Naive B cell (primary cell): ENCODE results near the gene SNX18. TPM values are rescaled to one million over a fixed set of nuclear protein-coding genes. Genes with fewer than 3 reads are reported as not detected.
"Not testable (repeated sequence)": the region's sequence is repeated elsewhere in the genome, so short reads cannot be mapped to it uniquely, and the experiment has no call there.

Experiments
- ATAC-seq, 2 donors: fragments of 150-1000 bp; cut with Tn5 transposase; 2 replicates each; pipeline ENCODE4 v1.10.0; 2021; ENCODE audit warnings: low read depth in 2 of 2, mild to moderate bottlenecking in 2 of 2, moderate library complexity in 2 of 2
- DNase-seq: peaks from one replicate; pipeline ENCODE4 v3.0.0; 2022
- H3K27ac Mint-ChIP-seq, 6 donors: one replicate each; pipeline ENCODE4 v1.8.0; 2020 to 2022; ENCODE audit warnings: mild to moderate bottlenecking in 6 of 6, mixed read lengths in 6 of 6, moderate library complexity in 5 of 6, inconsistent platforms in 2 of 6
- H3K27me3 Mint-ChIP-seq, 3 donors: one replicate each; pipeline ENCODE4 v1.8.0; 2021 to 2022; ENCODE audit warnings: mixed read lengths in 3 of 3, mild to moderate bottlenecking in 1 of 3
- H3K36me3 Mint-ChIP-seq, 2 donors: one replicate each; pipeline ENCODE4 v1.8.0; 2020 to 2022; ENCODE audit warnings: mixed read lengths in 2 of 2, inconsistent platforms in 1 of 2, mild to moderate bottlenecking in 1 of 2
- H3K4me1 Mint-ChIP-seq, 3 donors: one replicate each; pipeline ENCODE4 v1.8.0; 2020 to 2022; ENCODE audit warnings: mixed read lengths in 3 of 3, inconsistent platforms in 1 of 3, mild to moderate bottlenecking in 1 of 3, moderate library complexity in 1 of 3
- H3K4me3 Mint-ChIP-seq, 8 donors: one replicate each; pipeline ENCODE4 v1.8.0; 2020 to 2022; ENCODE audit warnings: mild to moderate bottlenecking in 8 of 8, mixed read lengths in 8 of 8, moderate library complexity in 8 of 8, inconsistent platforms in 2 of 8
- H3K9me3 Mint-ChIP-seq, 7 donors: one replicate each; pipeline ENCODE4 v1.8.0; 2020 to 2022; ENCODE audit warnings: mixed read lengths in 7 of 7, mild to moderate bottlenecking in 5 of 7, inconsistent platforms in 2 of 7, moderate library complexity in 1 of 7
- polyA plus RNA-seq, 6 donors: library from polyadenylated mRNA; unstranded; fragments of 300-500 nt; fragmentation: Illumina TruSeq; gene quantifications; one replicate each; pipeline ENCODE4 v1.2.3, GENCODE V29; 2021; ENCODE audit warnings: low read depth in 6 of 6

The SNX18 gene
- polyA plus RNA-seq, 6 donors from 2014 or later = 0.74 to 10.2 (median 7.6) TPM

- peaks cover 55 to 88% (median 81%) of the 10 kb centered on the region in 3 donors for H3K4me1 Mint-ChIP-seq
Observed at GRCh38 chr5:54535149-54535844, 17.7 kb downstream of the SNX18 start.

GRCh38 chr5:54536375-54536774 lies 18.8 kb downstream of the SNX18 start:
- Mint-ChIP-seq H3K4me3 (peak overlapping the region in 1 of 8 donors; percentile 25), H3K36me3 (peaks cover 12 to 21% of the 10 kb centered on the region in 2 donors), H3K27ac (peak overlapping the region in 2 of 6 donors; percentile 47 to 60), H3K4me1 (peaks cover 50 to 91% (median 81%) of the 10 kb centered on the region in 3 donors)
- not testable (repeated sequence) for DNase-seq, H3K27me3 Mint-ChIP-seq, H3K9me3 Mint-ChIP-seq, ATAC-seq

More at GRCh38 chr5:54535149-54535844, 17.7 kb downstream of the SNX18 start:
- H3K9me3 Mint-ChIP-seq = peaks cover 0 to 6% (median 0%) of the 10 kb centered on the region in 7 donors
- ATAC-seq (no peak), DNase-seq (no peak)
- H3K27ac Mint-ChIP-seq = peak overlapping the region in 4 of 6 donors; percentile 7 to 60 (median 36)
- H3K27me3 Mint-ChIP-seq = no peaks in the 10 kb centered on the region
- H3K36me3 Mint-ChIP-seq = peaks cover 12 to 24% of the 10 kb centered on the region in 2 donors
- peak overlapping the region in 1 of 8 donors; percentile 37 for H3K4me3 Mint-ChIP-seq

GRCh38 chr5:54536861-54537260 lies 19.3 kb downstream of the SNX18 start:
- H3K27ac Mint-ChIP-seq = peak overlapping the region in 5 of 6 donors; percentile 4 to 74 (median 60)
- DNase-seq, H3K27me3 Mint-ChIP-seq, H3K9me3 Mint-ChIP-seq, ATAC-seq: not testable (repeated sequence)
- peaks cover 12 to 19% of the 10 kb centered on the region in 2 donors for H3K36me3 Mint-ChIP-seq
- H3K4me3 Mint-ChIP-seq = peak overlapping the region in 5 of 8 donors; percentile 8 to 80 (median 55)
- H3K4me1 Mint-ChIP-seq = peaks cover 49 to 91% (median 80%) of the 10 kb centered on the region in 3 donors

- peaks cover 0 to 6% (median 0%) of the 10 kb centered on the region in 7 donors for H3K9me3 Mint-ChIP-seq
- H3K36me3 Mint-ChIP-seq = peaks cover 12 to 19% of the 10 kb centered on the region in 2 donors
- DNase-seq (no peak), ATAC-seq (no peak)
- H3K4me1 Mint-ChIP-seq = peaks cover 58 to 91% (median 81%) of the 10 kb centered on the region in 3 donors
- H3K27me3 Mint-ChIP-seq = no peaks in the 10 kb centered on the region
- no peak overlapping the region for H3K4me3 Mint-ChIP-seq
- H3K27ac Mint-ChIP-seq = peak overlapping the region in 5 of 6 donors; percentile 4 to 66 (median 16)
Observed at GRCh38 chr5:54537725-54538124, 20.2 kb downstream of the SNX18 start.

GRCh38 chr5:54538156-54538555 lies 20.6 kb downstream of the SNX18 start:
- peaks cover 0 to 6% (median 0%) of the 10 kb centered on the region in 7 donors for H3K9me3 Mint-ChIP-seq
- H3K4me1 Mint-ChIP-seq = peaks cover 57 to 91% (median 85%) of the 10 kb centered on the region in 3 donors
- DNase-seq (no peak), ATAC-seq (no peak)
- H3K4me3 Mint-ChIP-seq = peak overlapping the region in 1 of 8 donors; percentile 16
- H3K27me3 Mint-ChIP-seq = no peaks in the 10 kb centered on the region
- peaks cover 12 to 23% of the 10 kb centered on the region in 2 donors for H3K36me3 Mint-ChIP-seq
- H3K27ac Mint-ChIP-seq = peak overlapping the region in 4 of 6 donors; percentile 16 to 87 (median 50)

GRCh38 chr5:54539001-54539400 lies 21.4 kb downstream of the SNX18 start:
- ATAC-seq (no peak), DNase-seq (no peak)
- H3K4me3 Mint-ChIP-seq = peak overlapping the region in 2 of 8 donors; percentile 3 to 32
- H3K27ac Mint-ChIP-seq = peak overlapping the region in 1 of 6 donors; percentile 16
- H3K9me3 Mint-ChIP-seq = peaks cover 0 to 6% (median 0%) of the 10 kb centered on the region in 7 donors
- H3K27me3 Mint-ChIP-seq = no peaks in the 10 kb centered on the region
- peaks cover 50 to 83% (median 76%) of the 10 kb centered on the region in 3 donors for H3K4me1 Mint-ChIP-seq
- peaks cover 8 to 23% of the 10 kb centered on the region in 2 donors for H3K36me3 Mint-ChIP-seq

- Mint-ChIP-seq H3K27me3 (no peaks in the 10 kb centered on the region), H3K27ac (peak overlapping the region in 1 of 6 donors; percentile 56), H3K4me3 (no peak overlapping the region), H3K36me3 (peaks cover 8 to 22% of the 10 kb centered on the region in 2 donors), H3K9me3 (peaks cover 0 to 6% (median 0%) of the 10 kb centered on the region in 7 donors), H3K4me1 (peaks cover 48 to 73% (median 65%) of the 10 kb centered on the region in 3 donors)
- DNase-seq (no peak), ATAC-seq (no peak)
Observed at GRCh38 chr5:54540286-54540685, 22.7 kb downstream of the SNX18 start.

- peaks cover 34 to 54% (median 50%) of the 10 kb centered on the region in 3 donors for H3K4me1 Mint-ChIP-seq
- peaks cover 0 to under 1% (median 0%) of the 10 kb centered on the region in 7 donors for H3K9me3 Mint-ChIP-seq
- no peak for DNase-seq
- peak overlapping the region in 1 of 8 donors; percentile 38 for H3K4me3 Mint-ChIP-seq
- peak overlapping the region in 3 of 6 donors; percentile 29 to 66 (median 49) for H3K27ac Mint-ChIP-seq
- no peaks in the 10 kb centered on the region for H3K27me3 Mint-ChIP-seq
- H3K36me3 Mint-ChIP-seq = peaks cover 8 to 22% of the 10 kb centered on the region in 2 donors
- no peak for ATAC-seq
Observed at GRCh38 chr5:54541823-54542783, 24.5 kb downstream of the SNX18 start.

- Mint-ChIP-seq H3K36me3 (peaks cover 13 to 25% of the 10 kb centered on the region in 2 donors), H3K4me3 (no peak overlapping the region), H3K27me3 (no peaks in the 10 kb centered on the region), H3K9me3 (no peaks in the 10 kb centered on the region), H3K27ac (no peak overlapping the region), H3K4me1 (peaks cover 24 to 49% (median 43%) of the 10 kb centered on the region in 3 donors)
- no peak for DNase-seq
- ATAC-seq = no peak
Observed at GRCh38 chr5:54544044-54544443, 26.5 kb downstream of the SNX18 start.

- no peaks in the 10 kb centered on the region for H3K27me3 Mint-ChIP-seq
- peak overlapping the region in 1 of 6 donors; percentile 22 for H3K27ac Mint-ChIP-seq
- H3K36me3 Mint-ChIP-seq = peaks cover 13 to 33% of the 10 kb centered on the region in 2 donors
- no peak for ATAC-seq
- H3K4me1 Mint-ChIP-seq = peaks cover 18 to 40% (median 36%) of the 10 kb centered on the region in 3 donors
- no peaks in the 10 kb centered on the region for H3K9me3 Mint-ChIP-seq
- DNase-seq = no peak
- H3K4me3 Mint-ChIP-seq = no peak overlapping the region
Observed at GRCh38 chr5:54545796-54546195, 28.2 kb downstream of the SNX18 start.

- Mint-ChIP-seq H3K27me3 (no peaks in the 10 kb centered on the region), H3K9me3 (no peaks in the 10 kb centered on the region), H3K4me3 (no peak overlapping the region), H3K27ac (peak overlapping the region in 1 of 6 donors; percentile 42), H3K4me1 (peaks cover 5 to 20% (median 18%) of the 10 kb centered on the region in 3 donors), H3K36me3 (peaks cover 29 to 33% of the 10 kb centered on the region in 2 donors)
- DNase-seq = no peak
- ATAC-seq = no peak
Observed at GRCh38 chr5:54547711-54548250, 30.2 kb downstream of the SNX18 start.

GRCh38 chr5:54548565-54548964 lies 31.0 kb downstream of the SNX18 start:
- no peaks in the 10 kb centered on the region for H3K9me3 Mint-ChIP-seq
- H3K4me1 Mint-ChIP-seq = peaks cover 5 to 16% (median 14%) of the 10 kb centered on the region in 3 donors
- peaks cover 28 to 30% of the 10 kb centered on the region in 2 donors for H3K36me3 Mint-ChIP-seq
- DNase-seq (no peak), ATAC-seq (no peak)
- H3K27ac Mint-ChIP-seq = peak overlapping the region in 1 of 6 donors; percentile 28
- no peak overlapping the region for H3K4me3 Mint-ChIP-seq
- no peaks in the 10 kb centered on the region for H3K27me3 Mint-ChIP-seq
